CD4-positive, alpha-beta T cell treated with Interleukin-4 for 1 hour (primary cell): ENCODE results near the gene ABCB8.

Experiments
- DNase-seq, 2 donors: peaks; one replicate each; pipeline ENCODE4 v3.0.0-alpha.2; 2020 to 2022

Gene ABCB8

DNA sequence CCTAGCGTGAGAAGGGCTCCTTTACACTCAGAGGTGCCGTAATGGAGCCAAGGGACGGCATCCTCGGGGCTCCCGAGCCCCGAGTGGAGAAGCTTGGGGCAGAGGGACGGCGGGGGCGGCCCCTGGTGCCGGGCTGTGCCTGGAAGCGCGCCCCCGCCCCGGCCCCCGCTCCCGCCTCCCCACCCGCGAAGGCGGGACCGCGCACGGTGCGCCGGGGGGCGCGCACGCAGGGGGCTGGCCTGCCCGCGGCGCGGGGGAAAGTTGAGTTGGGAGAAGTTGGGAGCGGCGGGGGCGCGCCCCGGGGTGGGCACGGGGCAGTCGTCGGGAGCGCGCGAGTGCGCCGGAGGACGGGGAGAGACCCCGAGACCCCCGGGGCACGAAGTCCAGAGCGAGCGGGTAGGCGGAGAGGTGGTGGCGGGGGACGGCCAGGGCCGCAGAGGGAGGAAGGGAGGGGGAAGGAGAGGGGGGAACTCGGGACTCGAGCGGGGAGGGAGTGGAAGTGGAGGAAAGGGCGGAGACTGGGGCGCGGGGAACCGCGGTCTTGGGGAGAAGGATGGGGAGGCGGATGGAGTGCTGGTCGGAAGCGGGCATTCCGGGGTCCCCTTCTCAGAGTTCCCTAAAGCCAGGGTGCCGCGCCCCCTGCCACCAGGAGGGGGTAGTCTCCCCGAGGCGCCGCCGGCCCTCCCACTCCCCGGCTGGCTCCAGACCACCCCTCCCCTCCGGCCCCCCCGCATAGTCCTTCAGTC is 31.3 kb downstream of the ABCB8 start, which contains the start of gene SLC4A2:
SLC4A2 (plus strand) TSS at position 223 of the 746 bp plus-strand sequence. CDS start 2,399 bp downstream, outside the sequence.
- peak; percentile 57 to 70 for DNase-seq

DNA sequence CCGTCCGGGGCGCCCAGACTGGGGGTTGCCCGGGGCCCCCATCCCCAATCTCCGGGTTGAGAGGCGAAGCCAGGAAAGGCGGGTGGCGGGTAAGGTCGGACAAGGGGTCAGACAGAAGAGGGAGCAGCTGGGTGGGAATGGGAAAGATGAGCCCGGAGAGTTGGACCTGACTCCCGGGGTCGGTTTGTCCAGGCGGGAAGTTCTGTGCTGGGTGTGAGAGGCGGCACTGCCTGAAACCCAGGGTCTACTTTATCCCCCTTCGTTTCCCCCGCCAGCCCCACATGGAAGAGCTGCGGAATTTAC is 31.8 kb downstream of the ABCB8 start:
- no peak for DNase-seq

DNA sequence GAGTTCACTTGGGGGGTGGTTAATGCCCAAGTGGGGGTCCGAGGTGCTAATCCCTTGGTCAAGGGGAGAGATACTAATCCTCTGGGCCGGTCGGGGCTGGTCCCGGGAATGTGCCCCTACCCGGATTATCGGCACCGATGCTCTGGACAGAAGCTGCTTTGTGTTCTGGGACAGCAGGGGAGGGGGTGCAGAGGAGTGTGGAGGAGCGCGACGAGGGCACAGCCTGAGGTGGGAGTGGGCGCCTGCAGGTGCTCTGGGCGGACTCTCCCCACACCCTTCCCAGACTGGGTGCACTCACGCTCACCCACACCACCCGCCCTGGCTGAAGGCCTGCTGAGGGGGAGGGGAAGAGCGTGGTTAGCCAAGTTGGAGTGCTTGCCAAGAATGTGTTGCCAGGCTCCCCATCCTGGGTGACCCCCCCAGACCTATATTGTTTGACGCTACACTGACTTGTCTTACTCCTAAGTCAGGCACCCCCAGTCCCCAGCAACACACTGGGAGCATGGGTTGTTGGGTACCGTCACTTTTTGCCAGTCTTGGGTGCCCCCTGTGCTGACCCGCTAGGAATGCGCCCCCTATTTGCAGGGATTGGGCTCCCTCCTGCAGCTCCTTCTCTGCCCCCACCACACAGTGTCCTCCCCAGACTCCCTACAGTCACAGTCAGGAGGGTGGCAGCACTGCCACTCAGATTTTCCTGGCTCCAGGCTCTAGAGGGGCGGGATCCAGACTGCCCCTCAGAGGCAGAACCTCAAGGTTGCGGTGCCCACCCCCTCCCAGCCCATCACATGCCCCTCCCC is 32.4 kb downstream of the ABCB8 start:
- no peak for DNase-seq

DNA sequence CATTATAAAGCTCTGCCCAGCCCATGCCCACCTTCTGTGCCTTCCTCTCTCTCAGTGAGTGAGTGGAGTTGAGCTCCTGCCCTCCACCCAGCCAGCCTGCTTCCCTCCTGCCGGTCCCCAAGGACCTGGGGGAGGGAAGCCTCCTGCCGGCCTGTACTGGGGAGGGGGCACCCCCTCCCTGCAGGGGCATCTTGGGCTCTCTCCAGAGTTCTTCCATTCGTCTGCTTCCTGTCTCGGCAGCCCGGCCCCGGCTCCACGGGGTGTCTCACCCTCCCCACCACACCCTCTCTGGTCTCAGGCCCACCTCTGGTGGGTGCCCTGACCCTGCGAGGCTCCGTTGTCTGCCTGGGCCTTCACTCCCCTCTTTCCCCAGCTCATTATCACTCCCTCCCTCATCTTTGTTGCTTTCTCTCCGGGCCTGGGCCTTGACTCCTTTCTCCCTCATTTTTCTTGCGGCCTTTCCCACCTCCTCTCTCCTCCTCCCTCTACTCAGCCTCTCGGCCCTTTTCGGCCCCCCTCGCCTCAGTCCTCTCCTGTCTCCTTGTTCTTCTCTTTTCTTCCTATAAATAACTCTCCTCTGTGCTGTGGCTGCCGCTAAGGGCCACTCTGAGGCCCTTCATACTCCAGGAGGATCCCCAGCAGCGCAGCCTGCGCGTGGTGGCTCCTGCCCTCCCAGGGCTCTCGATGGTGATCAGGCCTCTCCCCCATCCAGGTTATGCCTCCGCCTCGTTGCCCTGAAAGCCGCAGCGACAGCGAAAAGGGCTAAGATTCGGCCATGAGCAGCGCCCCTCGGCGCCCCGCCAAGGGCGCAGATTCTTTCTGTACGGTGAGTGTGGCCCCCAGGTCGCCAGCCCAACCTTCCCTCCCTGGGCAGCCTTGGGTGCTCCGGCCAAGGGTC is 33.2 kb downstream of the ABCB8 start:
- no peak for DNase-seq

DNA sequence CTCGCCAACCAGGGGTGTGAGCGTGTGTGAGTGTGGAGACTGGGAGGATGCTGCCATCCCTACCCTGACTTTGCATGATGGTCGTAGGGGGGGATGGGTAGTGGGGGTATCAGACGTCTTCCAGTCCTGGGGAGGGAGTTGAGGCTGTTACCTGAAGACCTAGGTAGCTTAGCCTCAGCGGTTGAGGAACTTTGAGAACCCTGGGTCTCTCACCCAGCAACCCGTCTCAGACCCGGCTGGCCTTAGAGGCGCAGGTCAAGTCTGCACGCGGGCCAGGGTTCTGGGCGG is 33.8 kb downstream of the ABCB8 start:
- DNase-seq = no peak

DNA sequence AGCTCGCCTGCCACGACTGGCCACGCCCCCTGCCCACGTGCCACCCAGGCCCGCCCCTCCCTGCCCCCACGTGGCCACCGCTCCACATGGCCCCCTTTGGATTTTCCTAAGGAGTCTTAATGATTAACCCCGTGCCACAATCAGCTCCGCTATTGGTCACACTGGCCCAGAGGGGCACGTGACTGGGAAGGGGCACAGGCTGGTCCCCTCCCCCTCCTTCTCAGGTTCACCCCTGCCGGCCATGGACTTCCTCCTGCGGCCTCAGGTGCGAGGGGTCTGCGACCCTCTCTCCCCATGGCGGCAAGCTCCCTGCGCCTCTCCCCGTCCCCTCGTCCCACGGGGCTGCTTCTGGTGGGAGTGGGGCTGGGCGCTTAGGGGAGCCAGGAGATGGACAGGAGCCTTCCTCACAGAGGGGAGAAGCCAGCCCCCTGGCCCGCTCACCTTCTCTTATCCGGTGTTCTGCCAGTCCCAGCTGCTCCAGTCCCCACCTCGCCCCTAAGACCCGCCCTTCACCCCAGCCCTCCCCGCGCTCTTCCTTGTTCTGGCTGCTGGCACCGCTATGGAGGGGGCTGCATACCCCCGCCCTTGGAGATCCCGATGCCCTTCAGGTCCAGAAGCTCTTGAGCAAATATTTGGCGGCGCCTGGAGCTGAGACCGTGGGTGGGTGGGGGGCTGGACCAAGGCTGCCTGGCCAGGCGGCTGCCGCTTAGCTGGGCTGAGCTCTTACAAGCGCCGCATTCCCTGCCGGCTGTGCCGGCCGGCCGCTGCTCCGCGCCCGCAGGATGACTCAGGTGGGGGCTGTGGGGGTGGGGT is 34.4 kb downstream of the ABCB8 start:
- DNase-seq = no peak

DNA sequence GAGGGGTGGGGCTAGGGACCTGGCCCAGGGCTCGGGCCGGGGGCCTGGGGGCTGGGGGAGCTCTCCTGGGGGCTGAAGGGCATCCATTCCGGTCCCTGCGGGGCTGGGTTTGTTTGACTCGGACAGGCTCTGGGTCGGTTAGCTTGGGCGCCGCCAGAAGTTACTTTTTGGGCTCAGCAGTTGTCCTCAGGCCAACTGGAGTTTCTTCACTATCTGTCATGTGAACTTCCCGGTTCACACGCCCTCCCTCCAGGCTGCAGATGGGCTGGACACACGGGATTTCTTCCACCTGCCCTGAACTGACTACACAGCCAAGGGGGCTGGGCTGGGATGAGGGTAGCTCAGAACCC is 34.9 kb downstream of the ABCB8 start:
- DNase-seq = no peak

DNA sequence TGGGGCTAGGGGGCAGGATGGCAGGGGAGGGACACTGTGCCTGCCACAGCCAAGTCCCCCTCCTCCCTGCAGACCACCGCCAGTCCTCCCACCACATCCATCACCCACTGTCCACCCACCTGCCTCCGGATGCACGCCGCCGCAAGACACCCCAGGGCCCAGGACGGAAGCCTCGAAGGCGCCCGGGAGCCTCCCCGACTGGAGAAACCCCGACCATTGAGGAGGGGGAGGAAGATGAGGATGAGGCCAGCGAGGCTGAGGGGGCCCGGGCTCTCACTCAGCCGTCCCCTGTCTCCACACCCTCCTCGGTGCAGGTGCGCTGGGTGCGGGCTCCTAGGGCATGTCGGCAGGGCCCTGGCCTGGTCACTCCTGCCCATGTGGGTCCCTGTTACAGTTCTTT is 36.2 kb downstream of the ABCB8 start:
- no peak for DNase-seq

DNA sequence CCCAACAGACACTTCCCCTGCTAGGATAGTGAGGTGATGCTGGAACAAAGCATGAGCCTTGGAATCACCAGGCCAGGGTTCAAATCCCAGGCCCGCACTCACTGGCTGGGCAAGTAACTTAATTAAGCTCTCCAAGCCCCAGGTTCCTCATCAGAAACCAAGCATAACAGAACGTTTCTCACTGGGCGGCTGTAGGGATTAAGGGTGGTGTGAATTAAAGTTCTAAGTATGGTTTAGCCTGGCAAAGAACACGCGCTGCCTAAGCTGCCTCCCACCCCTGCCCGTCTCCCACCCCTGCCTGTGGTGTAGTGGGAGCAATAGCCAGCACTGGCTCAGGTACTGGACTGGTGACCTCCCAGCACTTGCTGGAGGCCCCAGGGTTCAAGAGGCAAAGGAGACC is 36.7 kb downstream of the ABCB8 start:
- no peak for DNase-seq

DNA sequence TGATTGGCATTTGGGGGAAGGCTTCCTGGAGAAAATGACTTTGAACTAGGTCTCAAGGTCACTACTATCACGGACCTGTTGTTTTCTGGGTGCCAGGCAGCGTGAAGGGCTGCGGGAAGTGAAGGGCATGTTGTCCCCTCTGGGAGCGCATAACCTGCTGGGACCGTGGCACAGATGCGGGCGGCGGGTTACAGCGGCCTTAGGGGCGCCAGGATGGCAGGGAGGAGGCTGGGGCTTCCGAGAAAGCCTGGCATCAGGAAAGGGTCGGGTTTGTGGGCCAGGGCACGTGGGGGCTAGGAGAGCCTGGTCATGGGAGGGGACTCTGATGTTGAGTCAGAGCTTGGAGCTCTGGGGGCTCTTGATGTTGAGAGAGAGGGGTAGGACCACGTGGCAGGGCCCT is 37.3 kb downstream of the ABCB8 start:
- DNase-seq = no peak

DNA sequence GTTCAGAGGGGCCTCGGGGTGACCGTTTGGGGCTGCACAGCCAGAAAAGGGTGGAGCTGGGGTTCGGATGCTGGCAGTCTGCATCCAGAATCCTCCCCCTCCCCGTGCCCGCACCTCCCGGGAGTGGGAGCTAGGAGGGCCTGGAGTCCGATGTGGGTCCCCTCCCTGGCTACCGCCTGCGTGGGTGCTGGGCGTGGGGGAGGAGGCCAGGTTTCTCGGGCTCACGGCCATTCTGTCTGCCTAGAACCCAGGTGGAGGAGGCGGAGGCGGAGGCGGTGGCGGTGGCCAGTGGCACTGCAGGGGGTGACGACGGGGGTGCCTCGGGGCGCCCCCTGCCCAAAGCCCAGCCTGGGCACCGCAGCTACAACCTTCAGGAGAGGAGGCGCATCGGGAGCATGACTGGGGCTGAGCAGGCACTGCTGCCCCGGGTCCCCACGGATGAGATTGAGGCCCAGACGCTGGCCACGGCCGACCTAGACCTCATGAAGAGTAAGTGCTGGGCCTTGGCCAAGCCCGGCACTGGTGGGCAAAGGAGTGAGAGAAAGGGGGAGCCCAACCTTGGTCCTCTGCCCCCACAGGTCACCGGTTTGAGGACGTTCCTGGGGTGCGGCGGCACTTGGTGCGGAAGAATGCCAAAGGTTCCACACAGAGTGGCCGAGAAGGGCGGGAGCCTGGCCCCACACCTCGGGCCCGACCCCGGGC is 38.2 kb downstream of the ABCB8 start:
- DNase-seq = no peak

DNA sequence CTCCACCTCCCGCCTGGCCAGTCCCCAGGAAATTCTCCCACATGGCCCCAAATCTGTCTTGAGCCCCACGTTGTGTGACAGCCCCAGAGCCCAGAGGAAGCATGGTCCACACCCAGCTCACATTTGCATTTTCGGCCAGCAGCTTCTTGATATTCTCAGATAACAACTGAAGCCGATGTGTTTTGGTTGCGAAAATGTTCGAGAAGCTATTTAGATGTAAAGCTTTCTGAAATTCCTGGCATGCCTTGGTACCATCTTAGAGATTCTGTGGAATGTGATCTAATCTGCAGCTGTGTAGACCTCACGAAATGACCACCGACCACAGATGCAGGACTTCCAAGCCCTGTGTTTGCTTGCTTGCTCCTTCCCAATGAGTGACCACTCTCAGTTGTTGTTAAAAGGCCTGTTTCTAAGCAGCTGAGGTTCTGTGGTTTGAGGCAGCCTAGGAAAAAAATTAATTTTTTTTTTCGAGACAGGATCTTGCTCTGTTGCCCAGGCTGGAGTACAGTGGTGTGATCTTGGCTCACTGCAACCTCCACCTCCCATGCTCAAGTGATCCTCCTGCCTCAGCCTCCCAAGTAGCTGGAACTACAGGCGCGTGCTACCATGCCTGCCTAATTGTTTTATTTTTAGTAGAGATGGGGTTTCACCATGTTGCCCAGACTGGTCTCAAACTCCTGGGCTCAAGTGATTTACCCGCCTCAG is 40.0 kb downstream of the ABCB8 start:
- DNase-seq = no peak

DNA sequence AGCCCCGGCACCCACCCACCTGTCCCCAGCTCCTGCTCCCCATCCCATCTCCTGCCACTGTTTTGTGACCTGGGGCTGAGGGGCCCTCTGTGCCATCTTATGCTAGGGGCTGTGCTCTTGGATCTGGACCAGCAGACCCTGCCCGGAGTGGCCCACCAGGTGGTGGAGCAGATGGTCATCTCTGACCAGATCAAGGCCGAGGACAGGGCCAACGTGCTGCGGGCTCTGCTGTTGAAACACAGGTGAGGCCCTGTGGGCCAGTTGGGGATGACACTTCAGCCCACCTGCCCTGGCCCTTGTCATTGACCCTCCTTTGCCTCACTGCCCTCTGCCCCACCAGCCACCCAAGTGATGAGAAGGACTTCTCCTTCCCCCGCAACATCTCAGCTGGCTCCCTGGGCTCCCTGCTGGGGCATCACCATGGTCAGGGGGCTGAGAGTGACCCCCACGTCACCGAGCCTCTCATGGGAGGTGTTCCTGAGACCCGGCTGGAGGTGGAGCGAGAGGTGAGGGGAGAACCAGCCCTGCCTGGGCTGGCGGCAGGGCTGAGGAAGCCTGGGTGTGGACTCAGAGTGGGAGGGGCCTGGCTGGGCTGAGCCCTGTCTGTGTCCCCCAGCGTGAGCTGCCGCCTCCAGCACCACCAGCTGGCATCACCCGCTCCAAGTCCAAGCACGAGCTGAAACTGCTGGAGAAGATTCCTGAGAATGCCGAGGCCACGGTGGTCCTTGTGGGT is 41.8 kb downstream of the ABCB8 start:
- DNase-seq = no peak

DNA sequence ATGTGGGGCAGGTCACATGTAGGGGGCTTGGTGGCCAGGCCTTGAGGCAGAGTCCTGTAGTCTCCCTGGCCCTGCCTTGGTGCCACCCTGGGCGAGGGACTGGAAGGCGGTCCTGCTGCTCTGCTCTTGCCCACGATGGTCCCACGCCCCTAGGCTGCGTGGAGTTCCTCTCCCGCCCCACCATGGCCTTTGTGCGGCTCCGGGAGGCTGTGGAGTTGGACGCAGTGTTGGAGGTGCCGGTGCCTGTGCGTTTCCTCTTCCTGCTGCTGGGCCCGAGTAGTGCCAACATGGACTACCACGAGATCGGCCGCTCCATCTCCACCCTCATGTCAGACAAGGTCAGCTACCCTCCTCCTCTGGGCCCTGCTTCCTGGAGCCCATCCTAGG is 42.3 kb downstream of the ABCB8 start:
- no peak for DNase-seq

DNA sequence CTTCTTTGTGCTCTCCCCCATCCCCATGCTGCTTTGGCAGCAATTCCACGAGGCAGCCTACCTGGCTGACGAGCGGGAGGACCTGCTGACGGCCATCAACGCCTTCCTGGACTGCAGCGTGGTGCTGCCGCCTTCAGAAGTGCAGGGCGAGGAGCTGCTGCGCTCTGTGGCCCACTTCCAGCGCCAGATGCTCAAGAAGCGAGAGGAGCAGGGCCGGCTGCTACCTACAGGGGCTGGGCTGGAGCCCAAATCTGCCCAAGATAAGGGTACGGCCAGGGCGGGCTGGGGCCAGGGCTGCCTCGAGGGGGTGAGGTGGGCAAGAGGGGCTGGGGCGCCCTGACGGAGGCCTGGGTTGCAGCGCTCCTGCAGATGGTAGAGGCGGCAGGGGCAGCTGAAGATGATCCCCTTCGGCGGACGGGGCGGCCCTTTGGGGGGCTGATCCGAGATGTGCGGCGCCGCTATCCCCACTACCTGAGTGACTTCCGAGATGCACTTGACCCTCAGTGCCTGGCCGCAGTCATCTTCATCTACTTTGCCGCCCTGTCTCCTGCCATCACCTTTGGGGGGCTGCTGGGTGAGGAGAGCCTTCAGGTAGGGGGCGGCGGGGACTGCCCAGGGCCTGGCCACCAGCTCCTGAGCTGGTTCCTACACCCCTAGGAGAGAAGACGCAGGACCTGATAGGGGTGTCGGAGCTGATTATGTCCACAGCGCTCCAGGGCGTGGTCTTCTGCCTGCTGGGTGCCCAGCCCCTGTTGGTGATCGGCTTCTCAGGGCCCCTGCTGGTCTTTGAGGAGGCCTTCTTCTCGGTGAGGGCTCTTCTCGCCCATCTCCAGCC is 43.0 kb downstream of the ABCB8 start:
- no peak for DNase-seq

DNA sequence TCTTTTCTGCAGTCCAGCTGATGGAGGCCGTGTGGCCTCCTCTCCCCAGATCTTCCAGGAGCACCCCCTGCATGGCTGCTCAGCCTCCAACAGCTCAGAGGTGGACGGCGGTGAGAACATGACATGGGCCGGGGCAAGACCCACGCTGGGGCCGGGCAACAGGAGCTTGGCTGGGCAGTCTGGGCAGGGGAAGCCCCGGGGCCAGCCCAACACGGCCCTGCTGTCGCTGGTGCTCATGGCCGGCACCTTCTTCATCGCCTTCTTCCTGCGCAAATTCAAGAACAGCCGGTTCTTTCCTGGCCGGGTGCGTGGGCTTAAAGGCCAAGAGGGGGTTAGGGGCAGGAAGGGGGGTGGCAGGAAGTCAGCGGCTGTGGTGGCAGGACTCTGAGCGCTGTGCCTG is 45.7 kb downstream of the ABCB8 start:
- DNase-seq = no peak

DNA sequence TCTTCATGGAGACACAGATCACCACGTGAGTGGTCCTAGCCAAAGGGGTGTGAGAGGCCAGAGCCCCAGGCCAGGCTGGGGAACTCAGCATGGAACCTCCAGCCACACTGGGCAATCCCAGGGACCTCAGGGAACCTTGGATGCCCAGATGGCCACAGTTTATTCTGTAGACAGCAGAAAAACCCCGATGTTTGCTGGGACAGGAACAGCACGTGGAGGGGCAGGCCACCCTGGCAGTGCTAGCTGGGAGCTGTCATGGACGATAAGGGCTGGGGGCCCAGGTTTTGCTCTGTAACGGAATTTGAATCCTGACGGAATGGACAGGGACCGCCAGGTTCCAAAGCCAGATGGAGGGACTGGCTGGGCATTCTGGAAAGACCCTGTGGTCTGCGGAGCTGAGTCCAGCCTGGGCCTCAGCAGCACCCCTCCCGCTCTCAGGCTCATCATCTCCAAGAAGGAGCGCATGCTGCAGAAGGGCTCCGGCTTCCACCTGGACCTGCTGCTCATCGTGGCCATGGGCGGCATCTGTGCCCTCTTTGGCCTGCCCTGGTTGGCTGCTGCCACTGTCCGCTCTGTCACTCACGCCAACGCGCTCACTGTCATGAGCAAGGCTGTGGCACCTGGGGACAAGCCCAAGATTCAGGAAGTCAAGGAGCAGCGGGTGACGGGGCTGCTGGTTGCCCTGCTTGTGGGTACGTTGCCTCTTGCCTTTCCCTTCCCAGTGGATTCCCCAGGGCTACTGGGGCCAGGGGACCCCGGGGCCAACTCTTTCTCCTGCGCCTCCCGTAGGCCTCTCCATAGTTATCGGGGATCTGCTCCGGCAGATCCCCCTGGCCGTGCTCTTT is 46.8 kb downstream of the ABCB8 start:
- no peak for DNase-seq

DNA sequence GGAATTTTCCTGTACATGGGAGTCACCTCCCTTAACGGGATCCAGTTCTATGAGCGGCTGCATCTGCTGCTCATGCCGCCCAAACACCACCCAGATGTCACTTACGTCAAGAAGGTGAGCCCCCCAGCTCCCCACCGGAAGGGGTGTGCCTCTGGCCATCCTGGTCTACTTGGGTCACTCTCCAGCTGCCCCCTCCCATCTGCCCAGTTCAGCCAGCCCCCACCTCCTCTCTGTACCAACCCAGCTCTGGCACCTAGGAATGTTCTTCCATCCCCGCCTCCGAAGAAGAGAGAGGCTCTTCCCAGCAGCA is 47.4 kb downstream of the ABCB8 start:
- no peak for DNase-seq

DNA sequence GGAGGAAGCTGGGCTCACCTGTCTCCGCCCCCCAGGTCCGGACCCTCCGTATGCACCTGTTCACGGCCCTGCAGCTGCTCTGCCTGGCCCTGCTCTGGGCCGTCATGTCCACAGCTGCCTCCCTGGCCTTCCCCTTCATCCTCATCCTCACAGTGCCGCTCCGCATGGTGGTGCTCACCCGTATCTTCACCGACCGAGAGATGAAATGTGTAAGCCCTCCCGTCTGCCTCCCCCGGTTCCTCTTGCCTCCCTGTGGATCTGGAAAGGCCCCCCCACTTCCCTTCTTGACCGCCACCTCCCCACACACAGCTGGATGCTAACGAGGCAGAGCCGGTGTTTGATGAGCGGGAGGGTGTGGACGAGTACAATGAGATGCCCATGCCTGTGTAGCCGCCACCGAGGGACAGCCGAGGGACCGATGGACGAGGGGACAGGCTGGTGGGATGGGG is 47.8 kb downstream of the ABCB8 start:
- DNase-seq = no peak
